CD4-positive, alpha-beta T cell treated with Interleukin-17A for 4 hours (primary cell): ENCODE results near the gene SBNO2.
"Not testable (repeated sequence)": the region's sequence is repeated elsewhere in the genome, so short reads cannot be mapped to it uniquely, and the experiment has no call there.

ENCODE experiments used
- DNase-seq: peaks from one replicate; pipeline ENCODE4 v3.0.0-alpha.2; 2020; ENCODE audit warnings: mixed read lengths

Gene SBNO2

DNA sequence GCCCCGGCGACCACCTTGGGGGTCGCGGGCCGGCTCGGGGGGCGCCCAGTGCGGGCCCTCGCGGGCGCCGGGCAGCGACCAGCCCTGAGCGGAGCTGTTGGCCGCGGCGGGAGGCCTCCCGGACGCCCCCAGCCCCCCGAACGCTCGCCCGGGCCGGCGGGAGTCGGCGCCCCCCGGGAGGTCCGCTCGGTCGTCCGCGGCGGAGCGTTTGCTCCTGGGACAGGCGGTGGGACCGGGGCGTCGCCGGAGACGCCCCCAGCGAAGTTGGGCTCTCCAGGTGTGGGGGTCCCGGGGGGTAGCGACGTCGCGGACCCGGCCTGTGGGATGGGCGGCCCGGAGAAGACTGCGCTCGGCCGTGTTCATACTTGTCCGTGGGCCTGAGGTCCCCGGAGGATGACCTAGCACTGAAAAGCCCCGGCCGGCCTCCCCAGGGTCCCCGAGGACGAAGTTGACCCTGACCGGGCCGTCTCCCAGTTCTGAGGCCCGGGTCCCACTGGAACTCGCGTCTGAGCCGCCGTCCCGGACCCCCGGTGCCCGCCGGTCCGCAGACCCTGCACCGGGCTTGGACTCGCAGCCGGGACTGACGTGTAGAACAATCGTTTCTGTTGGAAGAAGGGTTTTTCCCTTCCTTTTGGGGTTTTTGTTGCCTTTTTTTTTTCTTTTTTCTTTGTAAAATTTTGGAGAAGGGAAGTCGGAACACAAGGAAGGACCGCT lies 32.2 kb upstream of the SBNO2 start:
- no peak for DNase-seq

DNA sequence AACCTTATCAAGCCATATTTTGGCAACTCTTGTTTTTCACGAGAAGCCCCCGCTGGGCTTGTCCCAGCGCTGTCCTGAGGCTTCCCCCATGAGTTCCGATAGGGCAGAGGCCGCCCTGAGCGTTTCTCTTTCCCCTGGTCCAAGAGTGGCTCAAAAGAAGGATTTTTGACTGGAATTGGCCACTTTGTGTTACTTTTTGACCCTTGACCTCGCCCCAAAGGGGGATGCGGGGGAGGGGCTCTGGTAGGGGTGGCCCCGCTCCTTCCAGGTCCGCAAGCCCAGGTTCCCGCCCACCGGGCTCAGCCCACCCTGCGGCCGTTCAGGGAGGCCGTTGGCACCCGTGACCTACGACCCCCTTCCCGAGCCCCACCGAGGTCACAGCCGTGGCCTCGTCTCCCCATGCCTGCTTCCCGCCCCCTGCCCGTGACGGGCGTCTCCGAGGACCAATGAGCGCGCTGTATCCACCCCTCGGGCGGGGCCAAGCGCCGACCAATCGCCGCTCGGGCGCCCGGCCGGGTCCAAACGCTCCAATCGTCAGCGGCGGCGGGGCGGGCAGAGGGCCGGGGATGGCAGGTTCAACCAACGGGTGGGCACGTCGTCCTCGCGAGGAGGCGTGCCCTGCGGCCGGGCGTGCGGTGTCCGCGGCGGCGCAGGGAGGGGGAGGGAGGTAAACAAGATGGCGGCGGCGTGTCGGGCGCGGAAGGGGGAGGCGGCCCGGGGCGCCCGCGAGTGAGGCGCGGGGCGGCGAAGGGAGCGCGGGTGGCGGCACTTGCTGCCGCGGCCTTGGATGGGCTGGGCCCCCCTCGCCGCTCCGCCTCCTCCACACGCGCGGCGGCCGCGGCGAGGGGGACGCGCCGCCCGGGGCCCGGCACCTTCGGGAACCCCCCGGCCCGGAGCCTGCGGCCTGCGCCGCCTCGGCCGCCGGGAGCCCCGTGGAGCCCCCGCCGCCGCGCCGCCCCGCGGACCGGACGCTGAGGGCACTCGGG lies 31.3 kb upstream of the SBNO2 start, which contains the start of gene STK11:
Gene STK11 (plus strand): TSS at position 665 of the 986 bp plus-strand sequence. CDS start 1,136 bp downstream, outside the sequence.
- DNase-seq: peak; percentile 99

DNA sequence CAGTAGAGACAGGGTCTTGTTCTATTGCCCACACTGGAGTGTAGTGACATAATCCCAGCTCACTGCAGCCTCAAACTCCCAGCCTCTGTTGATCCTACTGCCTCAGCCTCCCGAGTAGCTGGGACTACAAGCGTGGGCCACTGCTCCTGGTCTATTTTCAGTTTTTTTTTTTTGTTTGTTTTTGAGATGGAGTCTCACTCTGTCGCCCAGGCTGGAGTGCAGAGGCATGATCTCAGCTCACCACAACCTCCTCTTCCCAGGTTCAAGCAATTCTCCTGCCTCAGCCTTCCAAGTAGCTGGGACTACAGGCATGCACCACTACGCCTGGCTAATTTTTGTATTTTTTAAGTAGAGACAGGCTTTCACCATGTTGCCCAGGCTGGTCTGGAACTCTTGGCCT lies 26.5 kb upstream of the SBNO2 start:
- DNase-seq: not testable (repeated sequence)

DNA sequence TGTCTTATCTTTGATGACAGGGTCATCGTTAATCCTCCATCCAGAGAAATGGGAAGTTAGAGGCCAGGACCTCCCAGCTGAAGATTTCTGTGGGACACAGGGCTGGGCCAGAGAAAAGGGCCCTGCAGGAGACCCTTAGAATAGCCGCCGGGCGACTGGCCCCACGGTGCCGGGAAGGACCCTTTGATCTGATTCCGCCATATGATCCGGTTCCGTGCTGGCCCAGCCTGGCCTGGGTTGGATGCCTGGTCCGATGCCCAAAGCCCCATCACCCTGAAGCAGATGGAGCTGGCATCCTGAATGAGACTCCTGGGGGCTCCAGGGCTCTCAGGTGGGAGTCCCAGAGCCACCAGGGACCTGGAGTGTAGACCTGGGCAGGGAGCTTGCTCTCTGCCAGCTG lies 25.5 kb upstream of the SBNO2 start:
- DNase-seq: no peak

DNA sequence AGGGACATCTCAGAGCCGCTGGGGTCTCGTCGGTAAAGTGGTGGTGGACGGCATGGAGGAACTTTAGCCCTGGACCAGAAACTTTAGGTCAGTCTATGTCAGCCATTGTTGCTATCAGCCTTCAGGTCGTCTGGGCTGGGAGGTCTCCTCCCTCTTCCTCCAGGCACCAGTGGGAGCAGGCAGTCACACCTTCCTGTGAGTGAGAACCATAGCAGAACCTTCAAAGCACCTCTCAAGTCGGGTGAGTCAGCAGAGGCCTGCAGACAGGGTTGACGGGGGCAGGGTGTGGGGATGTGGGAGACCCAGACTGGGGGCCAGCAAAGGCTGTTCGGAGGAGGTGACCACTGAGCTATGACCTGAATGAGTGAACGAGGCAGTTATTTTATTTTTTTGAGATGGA lies 15.4 kb upstream of the SBNO2 start:
- DNase-seq: peak; percentile 81

DNA sequence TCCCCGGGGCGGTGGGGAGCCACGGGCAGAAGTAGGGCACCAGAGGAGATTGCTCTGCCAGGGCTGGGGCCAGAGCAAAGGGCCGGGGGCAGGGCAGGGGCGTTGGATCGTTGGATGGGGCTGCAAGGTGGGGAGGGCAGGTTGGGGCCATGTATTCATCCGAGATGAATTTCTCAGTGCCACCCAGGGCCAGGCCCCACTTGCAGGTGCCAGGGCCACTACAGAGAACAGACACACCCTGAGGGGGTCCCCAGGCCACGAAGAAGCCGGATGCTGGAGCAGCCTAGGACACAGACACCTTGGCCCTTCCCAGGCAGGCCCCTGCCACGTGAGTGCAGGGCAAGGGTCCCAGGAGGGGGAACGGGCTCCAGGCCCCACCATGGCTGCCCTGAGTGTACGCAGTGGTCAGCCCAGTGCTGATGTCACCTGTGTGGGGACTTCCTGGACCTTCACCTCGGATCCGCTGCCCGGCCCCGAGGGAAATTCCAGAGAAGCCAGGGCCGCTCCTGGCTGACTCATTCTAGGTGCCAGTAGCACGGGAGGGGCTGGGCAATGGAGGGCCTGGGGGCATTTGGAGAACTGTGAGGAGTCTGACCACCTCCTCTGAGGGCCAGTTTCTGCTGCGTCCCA lies 9.6 kb upstream of the SBNO2 start:
- no peak for DNase-seq

DNA sequence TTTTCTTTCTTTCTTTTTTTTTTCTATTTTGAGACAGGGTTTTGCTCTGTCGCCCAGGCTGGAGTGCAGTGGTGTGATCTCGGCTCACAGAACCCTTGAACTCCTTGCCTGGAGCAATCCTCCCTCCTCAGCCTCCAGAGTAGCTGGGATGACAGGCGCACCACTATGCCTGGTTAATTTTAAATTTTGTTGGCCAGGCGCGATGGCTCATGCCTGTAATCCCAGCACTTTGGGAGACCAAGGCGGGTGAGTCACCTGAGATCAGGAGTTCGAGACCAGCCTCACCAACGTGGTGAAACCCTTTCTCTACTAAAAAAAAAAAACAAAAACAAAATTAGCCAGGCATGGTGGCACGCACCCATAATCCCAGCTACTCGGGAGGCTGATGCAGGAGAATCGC lies 8.7 kb upstream of the SBNO2 start:
- DNase-seq: no peak

DNA sequence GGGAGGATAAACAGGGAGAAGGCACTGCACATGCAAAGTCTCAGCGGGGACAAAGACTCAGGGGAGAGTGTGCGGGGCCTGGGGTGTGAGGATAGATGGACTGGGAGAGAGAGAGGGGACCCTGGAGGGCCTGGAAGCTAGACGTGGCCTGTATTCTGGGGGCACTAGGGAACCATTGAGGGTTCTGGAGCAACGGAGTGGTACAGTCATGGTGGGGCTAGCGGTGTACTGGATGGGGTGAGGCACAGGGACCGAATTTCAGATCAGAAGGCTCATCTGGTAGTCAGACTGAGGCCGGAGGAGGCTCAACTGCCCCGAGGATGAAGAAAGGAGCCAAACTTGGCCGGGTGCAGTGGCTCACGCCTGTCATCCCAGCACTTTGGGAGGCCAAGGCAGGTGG lies 8.0 kb upstream of the SBNO2 start:
- no peak for DNase-seq

DNA sequence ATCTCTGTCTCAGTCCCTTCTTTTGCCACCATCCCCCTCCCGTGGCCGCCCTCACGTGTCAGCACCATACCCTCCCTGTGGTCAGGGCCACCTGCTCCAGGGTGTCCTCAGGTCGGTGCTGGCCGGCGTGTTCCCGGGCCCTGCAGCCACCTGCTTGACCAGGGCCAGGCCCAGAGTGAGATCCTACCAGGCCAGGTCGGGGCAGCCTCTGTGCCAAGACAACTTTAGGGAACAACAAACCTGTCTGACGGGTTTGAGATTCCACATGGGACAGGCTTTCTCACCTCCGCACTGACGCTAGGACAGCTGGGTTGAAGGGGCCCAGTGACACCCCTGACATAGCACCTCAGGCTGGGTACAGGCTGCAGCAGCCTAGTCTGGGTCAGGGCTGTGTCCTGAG lies 7.5 kb upstream of the SBNO2 start:
- DNase-seq: no peak

DNA sequence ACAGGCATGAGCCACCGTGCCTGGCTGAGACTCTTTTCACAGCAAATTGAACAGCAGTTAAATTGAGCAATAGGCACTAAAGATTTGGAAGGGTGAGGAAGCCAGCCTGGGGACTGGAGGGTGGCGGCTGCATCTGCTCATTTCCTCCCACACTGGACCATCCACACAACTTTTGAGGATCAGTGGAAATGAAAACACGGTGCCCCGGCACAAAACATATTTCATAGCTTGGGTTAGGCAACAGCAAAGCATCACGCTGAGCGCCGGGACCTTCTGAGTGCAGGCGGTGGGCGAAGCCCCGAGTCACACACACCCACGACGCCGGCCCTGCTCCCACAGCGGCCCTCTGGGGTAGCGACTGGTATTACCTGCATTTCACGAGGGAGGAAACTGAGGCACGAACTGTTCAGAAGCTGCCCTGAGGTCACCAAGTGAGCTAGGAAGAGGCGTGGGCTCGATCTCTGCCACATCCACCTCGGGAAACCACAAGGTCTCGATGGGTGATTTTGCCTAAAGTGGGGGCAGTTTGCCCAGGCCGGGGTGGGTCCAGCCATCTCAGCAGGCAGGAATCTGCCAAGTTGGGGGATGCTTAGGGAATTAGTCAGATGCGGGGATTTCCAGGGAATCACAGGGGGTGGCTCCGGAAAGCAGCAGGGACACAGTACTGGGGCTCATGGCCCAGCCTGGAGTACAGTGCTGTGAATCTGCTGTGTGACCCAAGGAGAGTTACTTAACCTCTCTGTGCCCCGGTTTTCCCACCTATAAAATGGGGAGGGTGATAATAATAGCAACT lies 3.5 kb upstream of the SBNO2 start:
- DNase-seq: no peak

DNA sequence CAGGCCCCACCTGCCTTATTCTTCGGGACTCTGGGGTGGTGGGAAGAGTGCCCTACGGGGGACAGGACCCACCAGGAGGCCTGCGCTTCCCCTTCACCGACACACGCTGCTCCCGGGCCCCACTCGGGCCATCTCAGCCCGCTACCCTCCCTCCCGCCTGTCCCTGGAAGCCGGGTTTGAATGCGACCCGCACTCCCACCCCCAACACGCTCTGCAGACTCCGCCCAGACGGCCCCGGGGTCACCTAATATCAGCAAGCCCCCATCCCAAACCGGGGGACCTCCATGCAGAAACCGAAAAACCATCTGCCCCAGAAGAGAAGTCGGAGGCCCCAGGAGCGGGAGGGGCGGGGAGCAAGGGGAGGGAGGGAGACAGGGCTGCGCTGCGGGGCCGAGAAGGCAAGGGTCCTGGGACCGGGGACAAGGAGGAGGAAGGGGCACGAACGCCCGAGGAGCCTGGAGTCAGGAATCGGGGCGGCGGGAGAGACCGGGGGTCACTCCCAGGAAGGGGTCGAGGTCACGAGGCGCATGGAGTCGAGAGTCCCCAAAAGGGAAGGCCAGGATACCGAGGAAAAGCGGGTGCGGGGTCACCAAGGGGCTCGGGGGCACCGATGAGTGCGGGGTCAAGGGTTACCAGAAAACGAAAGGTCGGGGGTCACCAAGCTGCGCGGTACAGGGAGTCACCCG lies 766 bp downstream of the SBNO2 start:
- peak; percentile 39 for DNase-seq

DNA sequence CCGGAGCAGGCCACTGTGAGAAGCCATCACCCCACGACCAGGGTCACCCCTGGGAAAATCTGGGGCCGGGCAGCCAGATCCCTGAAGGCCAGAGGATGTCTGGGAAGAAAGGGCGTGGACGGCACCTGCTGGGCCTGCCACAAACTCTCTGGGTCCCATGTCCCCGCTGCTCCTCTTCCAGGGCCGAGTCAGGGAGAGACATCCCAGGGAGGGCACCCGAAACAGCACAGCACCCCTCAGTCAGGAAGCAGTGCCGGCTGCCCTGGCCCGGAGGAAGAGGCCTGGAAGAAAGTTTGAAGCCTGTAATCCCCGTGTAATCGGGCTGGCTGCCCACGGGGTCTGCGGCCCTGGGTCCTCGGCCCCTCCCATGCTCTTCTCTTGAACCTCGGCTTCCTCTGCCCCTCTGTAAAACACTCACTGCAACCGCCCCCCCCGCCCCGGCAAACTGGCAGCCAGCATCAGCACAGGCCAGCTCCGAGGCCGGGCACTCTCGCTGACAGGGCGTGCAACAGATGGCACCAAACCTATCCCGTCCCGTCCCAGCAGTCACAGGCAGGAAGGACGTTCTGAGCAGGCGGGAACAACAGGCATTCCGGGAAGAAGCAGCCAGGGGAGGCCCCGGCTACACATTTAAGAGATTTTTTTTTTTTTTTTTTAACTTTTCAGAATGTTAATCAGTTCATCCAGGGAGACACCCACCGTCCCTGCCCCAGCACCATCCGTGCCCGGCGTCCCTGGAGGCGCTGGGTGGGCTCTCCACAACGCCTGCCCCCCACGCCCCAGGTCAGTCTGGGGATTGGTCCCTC lies 1.5 kb downstream of the SBNO2 start:
- DNase-seq: no peak

DNA sequence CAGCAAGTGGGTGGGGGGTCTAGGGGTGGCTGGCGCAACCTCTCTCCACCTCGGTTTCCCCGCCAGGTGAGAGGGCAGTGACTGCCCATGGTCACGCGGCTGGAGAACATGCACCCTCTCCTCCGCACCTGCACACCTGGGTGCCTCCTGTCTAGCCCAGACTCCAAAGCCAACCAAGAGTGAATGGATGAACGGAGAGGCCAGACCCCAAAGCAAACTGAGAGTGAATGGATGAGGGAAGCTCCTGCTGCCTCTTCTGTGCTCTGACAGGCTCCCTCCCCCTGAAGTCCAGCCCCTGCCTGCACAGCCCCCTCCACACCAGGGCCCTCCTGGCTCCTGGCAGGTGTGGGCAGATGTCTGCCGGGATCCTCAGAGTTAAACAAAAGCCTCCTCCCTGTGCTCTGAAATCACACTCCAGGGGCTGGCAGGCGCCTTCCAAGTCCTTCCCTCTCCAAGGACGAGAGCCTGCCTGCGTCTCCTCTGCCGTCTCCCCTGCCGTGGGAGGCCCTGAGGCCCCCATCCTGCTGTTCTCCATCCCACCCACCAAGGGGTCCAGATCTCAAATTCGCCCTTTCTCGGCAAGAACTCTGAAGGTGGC lies 2.2 kb downstream of the SBNO2 start:
- no peak for DNase-seq

DNA sequence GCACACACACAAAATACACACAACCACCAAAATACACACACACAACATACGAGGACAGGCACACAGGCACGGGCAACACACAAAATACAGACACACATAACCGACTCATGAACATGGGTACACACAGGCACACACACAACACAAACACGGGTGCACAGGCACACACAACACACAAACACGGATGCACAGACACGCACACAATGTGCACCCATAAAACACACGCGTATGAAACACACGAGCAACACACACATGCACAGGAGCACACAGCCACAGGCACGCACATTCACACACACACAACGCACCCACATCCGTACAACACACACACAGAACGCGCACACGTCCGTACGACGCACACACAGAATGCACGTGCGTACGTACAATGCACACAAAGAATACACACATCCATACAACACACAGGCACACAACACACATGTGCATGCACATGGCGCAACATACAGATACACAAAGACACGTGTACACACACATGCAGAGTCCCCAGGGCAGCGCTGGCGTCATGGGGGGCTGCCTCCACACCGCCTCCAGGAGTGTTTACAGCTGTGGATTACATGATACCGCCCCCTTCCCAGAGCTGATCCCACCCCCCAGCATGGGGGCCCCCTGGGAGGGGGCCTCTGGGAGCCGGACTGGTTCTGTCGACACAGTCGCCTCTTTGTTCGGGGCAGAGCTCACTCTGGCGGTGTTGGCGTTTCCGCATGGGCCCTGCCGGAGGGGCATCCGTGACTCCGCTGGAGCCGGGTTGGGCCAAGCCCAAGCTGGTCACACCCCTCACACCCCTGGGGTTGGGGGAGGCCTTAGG lies 2.9 kb downstream of the SBNO2 start:
- no peak for DNase-seq

DNA sequence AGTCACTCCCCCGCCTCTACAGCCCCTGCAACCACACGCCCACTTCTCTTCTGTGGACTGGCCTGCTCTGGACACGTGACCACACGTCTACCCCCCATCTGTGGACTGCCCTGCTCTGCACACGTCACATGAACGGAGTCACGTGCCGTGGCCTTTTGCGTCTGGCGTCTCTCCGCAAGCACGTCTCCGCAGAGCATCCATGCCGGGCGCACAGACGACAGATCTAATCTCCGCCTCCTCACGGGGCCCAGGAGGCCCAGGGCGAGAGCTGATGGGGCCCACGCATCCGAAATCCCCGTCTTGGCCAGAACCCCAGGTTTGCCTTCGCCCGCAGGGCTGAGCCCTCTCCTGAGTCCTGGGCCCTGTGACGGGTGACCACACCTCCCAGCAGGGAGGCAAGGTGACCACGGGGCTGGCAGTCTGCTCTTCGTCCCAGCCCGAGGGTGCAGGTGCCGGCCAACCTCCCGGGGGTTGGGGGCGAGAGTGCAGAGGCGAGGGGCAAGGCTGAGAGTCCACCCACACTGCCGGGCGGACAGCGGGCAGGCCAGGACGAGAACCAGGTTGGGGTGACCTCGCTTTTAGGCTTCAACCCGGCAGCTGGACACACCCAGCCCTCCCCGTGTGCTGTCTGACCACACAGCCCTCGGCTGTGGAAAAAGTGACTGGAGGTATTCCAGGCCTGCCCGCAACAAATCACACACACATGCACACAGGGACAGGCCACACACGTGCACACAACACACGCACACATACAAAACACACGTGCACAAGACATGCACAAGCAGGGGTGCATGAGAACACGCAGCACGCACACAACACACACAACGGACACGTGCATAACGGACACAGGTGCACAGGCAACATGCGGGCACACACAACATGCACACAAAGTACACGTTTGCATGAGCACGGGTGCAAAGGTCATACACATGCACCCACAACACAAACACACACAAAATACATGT lies 3.9 kb downstream of the SBNO2 start:
- no peak for DNase-seq

DNA sequence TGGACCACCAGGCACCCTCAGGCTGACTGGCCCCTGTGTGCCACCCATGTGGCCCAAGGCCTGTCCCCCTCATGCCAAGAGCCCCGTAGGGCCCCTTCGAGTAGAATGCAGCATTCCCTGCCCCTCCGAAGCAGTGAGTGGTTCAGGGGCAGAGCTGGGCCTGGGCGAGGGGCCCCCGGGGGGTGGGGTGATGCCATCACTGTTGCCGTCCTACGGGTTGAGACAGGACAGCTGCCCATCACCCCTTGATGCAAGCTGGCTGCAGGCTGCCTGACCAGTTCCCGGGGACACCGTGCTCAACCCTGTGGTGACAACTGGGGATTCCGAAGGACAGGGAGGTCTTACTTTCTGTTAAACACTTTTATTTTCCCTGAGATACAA lies 4.7 kb downstream of the SBNO2 start:
- DNase-seq: no peak

DNA sequence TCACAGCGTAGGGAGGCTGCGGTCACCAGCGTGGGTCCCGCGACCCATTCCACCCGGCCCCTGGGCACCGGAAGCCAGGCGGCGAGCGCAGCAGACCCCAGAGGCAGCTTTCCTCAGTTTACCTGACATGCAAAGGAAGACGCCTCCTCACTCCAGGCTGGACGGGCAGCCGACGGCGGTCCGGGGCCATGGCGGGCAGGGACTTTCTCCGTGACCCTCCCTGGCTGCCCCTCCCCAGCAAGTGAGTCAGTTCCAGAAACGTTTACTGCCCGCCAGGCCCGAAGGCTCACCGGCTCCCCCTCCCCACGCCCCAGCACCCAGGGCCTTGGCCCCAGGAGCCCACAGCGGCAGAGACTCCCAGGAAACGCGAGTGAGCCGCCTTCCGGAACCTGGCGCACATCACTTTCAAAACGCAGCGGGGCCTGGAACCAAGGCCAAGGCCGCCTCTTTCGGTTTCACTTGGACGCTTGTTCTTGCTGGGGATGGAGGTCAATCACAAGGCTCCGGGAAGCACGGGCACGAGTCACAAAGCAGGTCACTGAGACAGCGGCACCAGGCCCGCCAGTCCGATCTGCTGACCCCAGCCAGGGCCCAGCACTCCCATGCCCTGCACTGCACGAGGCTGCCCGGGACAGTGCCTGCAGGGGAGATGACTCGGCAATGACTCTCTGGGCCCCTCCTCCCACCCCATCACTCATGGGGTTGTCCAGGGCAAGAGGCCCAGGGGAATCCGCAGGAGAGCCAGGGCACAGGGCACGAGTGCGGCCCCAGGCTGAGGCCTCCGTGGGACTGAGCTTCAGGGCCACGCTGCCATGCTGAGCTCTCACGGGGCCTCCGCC lies 5.3 kb downstream of the SBNO2 start:
- DNase-seq: no peak
